Esophagus muscularis mucosa (tissue), 4 donors: ENCODE data around the gene G3BP2.

ENCODE experiments used
- EP300 ChIP-seq: sonication (generic); formaldehyde crosslinking; IDR thresholded peaks from one replicate; pipeline ENCODE4 v1.6.1; 2017; ENCODE audit warnings: antibody characterized with exemption
- POLR2A ChIP-seq: fragments of 450-650 bp; IDR thresholded peaks from one replicate; pipeline ENCODE4 v1.6.1; 2017; ENCODE audit warnings: antibody characterized with exemption, moderate library complexity, mild to moderate bottlenecking, low read depth
- POLR2AphosphoS5 ChIP-seq, 2 donors: sonication (generic); formaldehyde crosslinking; IDR thresholded peaks; one replicate each; pipeline ENCODE4 v1.6.1; 2017; ENCODE audit warnings: antibody characterized with exemption in 2 of 2
- TF ChIP-seq, protein P1 (sequence below), 3 experiments: fragments of 200-600 bp in 2 of 3; fragments of 450-650 bp in 1 of 3; sonication (generic) in 2 of 3; IDR thresholded peaks; one replicate each; pipeline ENCODE4 v1.5.1; 2017 to 2019; ENCODE audit warnings: antibody characterized with exemption in 3 of 3, mild to moderate bottlenecking in 2 of 3, moderate library complexity in 1 of 3

DNA sequence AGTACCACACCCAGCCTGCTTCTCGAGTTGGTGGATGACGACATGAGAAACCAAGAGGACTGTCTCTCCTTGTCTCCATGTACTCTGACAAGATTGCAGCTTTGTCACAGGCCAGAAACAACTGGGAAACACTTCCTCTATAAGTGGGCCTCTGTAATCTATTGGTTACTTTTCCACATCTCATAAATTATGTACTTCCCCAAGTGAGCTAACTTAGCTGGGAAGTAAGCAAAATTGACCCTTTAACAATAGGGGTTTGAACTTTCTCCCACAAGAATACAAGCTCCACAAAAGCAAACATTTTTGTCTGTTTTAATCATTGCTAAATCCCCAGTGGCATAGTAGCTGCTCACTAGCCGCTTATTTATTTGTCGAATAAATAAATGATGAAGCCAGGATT lies 37.0 kb upstream of the G3BP2 start:
- TF ChIP-seq, protein P1, sequence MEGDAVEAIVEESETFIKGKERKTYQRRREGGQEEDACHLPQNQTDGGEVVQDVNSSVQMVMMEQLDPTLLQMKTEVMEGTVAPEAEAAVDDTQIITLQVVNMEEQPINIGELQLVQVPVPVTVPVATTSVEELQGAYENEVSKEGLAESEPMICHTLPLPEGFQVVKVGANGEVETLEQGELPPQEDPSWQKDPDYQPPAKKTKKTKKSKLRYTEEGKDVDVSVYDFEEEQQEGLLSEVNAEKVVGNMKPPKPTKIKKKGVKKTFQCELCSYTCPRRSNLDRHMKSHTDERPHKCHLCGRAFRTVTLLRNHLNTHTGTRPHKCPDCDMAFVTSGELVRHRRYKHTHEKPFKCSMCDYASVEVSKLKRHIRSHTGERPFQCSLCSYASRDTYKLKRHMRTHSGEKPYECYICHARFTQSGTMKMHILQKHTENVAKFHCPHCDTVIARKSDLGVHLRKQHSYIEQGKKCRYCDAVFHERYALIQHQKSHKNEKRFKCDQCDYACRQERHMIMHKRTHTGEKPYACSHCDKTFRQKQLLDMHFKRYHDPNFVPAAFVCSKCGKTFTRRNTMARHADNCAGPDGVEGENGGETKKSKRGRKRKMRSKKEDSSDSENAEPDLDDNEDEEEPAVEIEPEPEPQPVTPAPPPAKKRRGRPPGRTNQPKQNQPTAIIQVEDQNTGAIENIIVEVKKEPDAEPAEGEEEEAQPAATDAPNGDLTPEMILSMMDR (IDR thresholded peaks at IDR 0.05) = no peak
- TF ChIP-seq POLR2A (no peak), EP300 (no peak), POLR2AphosphoS5 (IDR thresholded peaks at IDR 0.05) (no peak)
